HEK293T (cell line): ENCODE results near the gene PRKCE.

Source experiments
- ARNT ChIP-seq: fragments of 450-650 bp; IDR thresholded peaks from 2 replicates; pipeline ENCODE4 v1.6.1; 2017; ENCODE audit warnings: mild to moderate bottlenecking
- BHLHE40 ChIP-seq: fragments of 450-650 bp; IDR thresholded peaks from 2 replicates; pipeline ENCODE4 v1.6.1; 2016; ENCODE audit warnings: mild to moderate bottlenecking, moderate library complexity, borderline replicate concordance
- CTBP1 ChIP-seq: fragments of 450-650 bp; IDR thresholded peaks from 2 replicates; pipeline ENCODE4 v1.6.1; 2016; ENCODE audit warnings: borderline replicate concordance
- ELF4 ChIP-seq: fragments of 450-650 bp; IDR thresholded peaks from 2 replicates; pipeline ENCODE4 v1.6.1; 2017; ENCODE audit warnings: antibody characterized with exemption
- FOXK2 ChIP-seq: fragments of 450-650 bp; IDR thresholded peaks from 2 replicates; pipeline ENCODE4 v1.6.1; 2016; ENCODE audit warnings: mild to moderate bottlenecking
- FOXM1 ChIP-seq: fragments of 450-650 bp; IDR thresholded peaks from 2 replicates; pipeline ENCODE4 v1.6.1; 2017; ENCODE audit warnings: mild to moderate bottlenecking, borderline replicate concordance
- HDGF ChIP-seq: fragments of 450-650 bp; IDR thresholded peaks from 2 replicates; pipeline ENCODE4 v1.6.1; 2017; ENCODE audit warnings: antibody characterized with exemption, borderline replicate concordance
- L3MBTL2 ChIP-seq: fragments of 450-650 bp; conservative IDR thresholded peaks from 2 replicates; pipeline ENCODE4 v1.6.1; 2016; ENCODE audit warnings: mild to moderate bottlenecking
- LEF1 ChIP-seq: fragments of 450-650 bp; IDR thresholded peaks from 2 replicates; pipeline ENCODE4 v1.6.1; 2017; ENCODE audit warnings: mild to moderate bottlenecking, borderline replicate concordance
- NFRKB ChIP-seq: fragments of 450-650 bp; IDR thresholded peaks from 2 replicates; pipeline ENCODE4 v1.6.1; 2016; ENCODE audit warnings: mild to moderate bottlenecking, moderate library complexity
- SP1 ChIP-seq: fragments of 450-650 bp; IDR thresholded peaks from 2 replicates; pipeline ENCODE4 v1.6.1; 2017
- SUZ12 ChIP-seq: fragments of 450-650 bp; IDR thresholded peaks from 2 replicates; pipeline ENCODE4 v1.6.1; 2016; ENCODE audit warnings: mild to moderate bottlenecking
- TARDBP ChIP-seq: fragments of 450-650 bp; IDR thresholded peaks from 2 replicates; pipeline ENCODE4 v1.6.1; 2016
- TF ChIP-seq, protein P1 (sequence below): fragments of 450-650 bp; IDR thresholded peaks from 2 replicates; pipeline ENCODE4 v1.6.1; 2016

DNA sequence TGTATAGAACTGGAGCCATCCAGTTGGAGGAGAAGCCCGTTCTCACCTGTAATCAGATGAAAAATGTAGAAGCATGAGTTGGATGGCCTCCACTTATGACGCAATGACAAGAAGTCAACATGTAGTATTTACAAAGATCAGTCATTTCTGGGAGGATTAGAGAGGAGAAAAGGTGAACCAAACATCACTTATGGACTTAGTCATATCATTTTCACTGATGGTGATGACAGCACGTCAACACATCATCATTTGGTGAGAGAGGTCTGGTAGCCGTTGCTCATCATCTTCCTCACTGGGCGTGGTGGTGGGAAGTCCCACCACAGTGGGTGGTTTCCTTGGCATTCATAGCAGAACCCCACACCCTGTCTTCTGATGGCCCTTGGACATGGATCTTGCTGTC is 381.5 kb downstream of the PRKCE start:
- TF ChIP-seq, protein P1, sequence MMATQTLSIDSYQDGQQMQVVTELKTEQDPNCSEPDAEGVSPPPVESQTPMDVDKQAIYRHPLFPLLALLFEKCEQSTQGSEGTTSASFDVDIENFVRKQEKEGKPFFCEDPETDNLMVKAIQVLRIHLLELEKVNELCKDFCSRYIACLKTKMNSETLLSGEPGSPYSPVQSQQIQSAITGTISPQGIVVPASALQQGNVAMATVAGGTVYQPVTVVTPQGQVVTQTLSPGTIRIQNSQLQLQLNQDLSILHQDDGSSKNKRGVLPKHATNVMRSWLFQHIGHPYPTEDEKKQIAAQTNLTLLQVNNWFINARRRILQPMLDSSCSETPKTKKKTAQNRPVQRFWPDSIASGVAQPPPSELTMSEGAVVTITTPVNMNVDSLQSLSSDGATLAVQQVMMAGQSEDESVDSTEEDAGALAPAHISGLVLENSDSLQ: no peak
- TF ChIP-seq BHLHE40: no peak
- no peak for TF ChIP-seq SP1
- TF ChIP-seq ELF4: no peak
- no peak for TF ChIP-seq FOXK2
- TF ChIP-seq HDGF: no peak
- no peak for TF ChIP-seq FOXM1
- TF ChIP-seq SUZ12: no peak
- TF ChIP-seq TARDBP: no peak
- TF ChIP-seq L3MBTL2: no peak
- no peak for TF ChIP-seq ARNT
- no peak for TF ChIP-seq CTBP1
- no peak for TF ChIP-seq NFRKB
- TF ChIP-seq LEF1: no peak
